Prostate gland (tissue), 2 donors: Measurements from ENCODE around the gene SNX32. TPM values are rescaled to one million over a fixed set of nuclear protein-coding genes. Genes with fewer than 3 reads are reported as not detected.
A peak's percentile ranks its signal among the peaks of the same experiment; 100 is the strongest.

Source experiments
- DNase-seq: peaks from one replicate; pipeline ENCODE4 v3.0.0-alpha.2; 2019; ENCODE audit warnings: low spot score
- H3K27ac ChIP-seq, 2 donors: fragments of 200-600 bp; sonication (generic); 2 replicates each; pipeline ENCODE4 v1.5.1; 2017 to 2019
- H3K27me3 ChIP-seq: fragments of 200-600 bp; sonication (generic); replicated peaks from 2 replicates; pipeline ENCODE4 v1.5.1; 2019; ENCODE audit not compliant: insufficient read depth
- H3K36me3 ChIP-seq, 2 donors: fragments of 200-600 bp; sonication (generic); 1 replicate in 1 of 2; 2 replicates in 1 of 2; pipeline versions ENCODE4 v1.5.1 to v1.8.1; 2017 to 2019
- H3K4me1 ChIP-seq: fragments of 200-600 bp; sonication (generic); replicated peaks from 2 replicates; pipeline ENCODE4 v1.5.1; 2019
- H3K4me3 ChIP-seq, 2 donors: fragments of 200-600 bp; sonication (generic); 2 replicates each; pipeline ENCODE4 v1.5.1; 2017 to 2019
- H3K9me3 ChIP-seq: fragments of 200-600 bp; sonication (generic); 2 replicates; pipeline ENCODE4 v1.5.1; 2017
- POLR2A ChIP-seq: fragments of 450-650 bp; IDR thresholded peaks from one replicate; pipeline ENCODE4 v1.6.1; 2016; ENCODE audit warnings: antibody characterized with exemption, mild to moderate bottlenecking
- POLR2AphosphoS5 ChIP-seq: sonication (generic); formaldehyde crosslinking; IDR thresholded peaks from one replicate; pipeline ENCODE4 v1.6.1; 2017; ENCODE audit warnings: antibody characterized with exemption
- WGBS: methylation state at CpG from one replicate; pipeline ENCODE4 v1.1.5; 2018; 5-methylcytosine and 5-hydroxymethylcytosine counted together
- intact Hi-C: fragments of 100-400 bp; cut with DNase I; formaldehyde crosslinking; loops from one replicate; pipeline ENCODE4 v1.14.2; 2022
- total RNA-seq, 2 donors: library from RNA; depleted of rRNA; stranded (reverse); fragments of >200 nt; gene quantifications; one replicate each; pipeline ENCODE4 v1.1.0, GENCODE V29; 2016
- TF ChIP-seq, protein P1 (sequence below), 4 experiments: fragments of 200-600 bp in 2 of 4; fragments of 450-650 bp in 2 of 4; sonication (generic) in 2 of 4; IDR thresholded peaks; 1 replicate in 3 of 4; 2 replicates in 1 of 4; pipeline ENCODE4 v1.5.1; 2016 to 2019; ENCODE audit warnings: antibody characterized with exemption in 4 of 4, mild to moderate bottlenecking in 2 of 4, moderate library complexity in 2 of 4

SNX32 gene
- total RNA-seq, 2 donors from 2014 or later: 0.91 TPM; not detected in 1

DNA sequence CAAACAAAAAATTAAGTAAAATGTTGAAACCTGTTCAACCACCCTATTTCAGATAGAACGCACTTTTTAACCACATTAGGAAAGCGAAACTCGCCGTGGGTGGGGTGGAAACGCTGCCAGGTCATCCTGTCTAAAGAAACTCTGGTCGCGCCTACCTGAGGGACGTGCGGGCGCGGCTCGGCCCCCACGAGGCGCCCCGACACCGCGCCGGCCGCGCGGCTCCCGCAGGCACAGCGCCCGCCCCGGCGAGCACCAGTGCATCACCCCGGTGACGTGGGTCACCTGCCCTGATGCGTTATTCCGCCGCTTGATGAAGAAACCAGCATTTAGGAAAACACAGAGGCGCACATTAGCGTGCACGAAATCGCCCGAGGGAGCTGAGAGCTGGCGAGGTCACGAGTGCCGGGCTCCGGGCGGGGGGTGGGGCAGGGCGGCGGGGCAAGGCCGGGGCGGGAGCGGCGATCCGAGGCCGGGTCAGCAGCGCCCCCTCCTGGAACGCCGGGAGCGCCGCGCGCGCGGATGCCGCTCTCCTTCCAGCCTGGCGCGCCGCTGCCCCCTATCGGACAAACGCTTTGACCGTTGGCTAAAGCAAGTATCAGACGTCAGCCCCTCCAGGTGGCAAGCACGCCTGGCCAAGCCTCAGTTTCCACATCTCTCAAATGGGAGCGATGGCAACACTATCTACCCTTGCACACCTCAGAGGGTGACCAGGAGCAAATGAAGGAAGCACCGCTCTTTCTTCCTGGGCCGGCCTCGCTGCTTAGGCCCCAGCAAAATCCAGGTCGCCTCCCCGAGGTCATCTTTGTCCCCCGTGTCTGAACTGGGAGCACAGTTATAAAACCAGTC, 15.7 kb upstream of the SNX32 start:
- intact Hi-C loops: loop anchor here (2.0 to 5.0 kb wide), 3 partner anchors 37 to 181 kb away; partner anchors contain the start of genes AP5B1, KAT5 and SIPA1
- 7% methylated on average over 67 of the region's 74 CpGs for WGBS
- Histone ChIP-seq H3K27ac (peak overlapping the region; percentile 52 to 76), H3K27me3 (no peaks in the 10 kb centered on the region), H3K4me1 (no peaks in the 10 kb centered on the region), H3K9me3 (no peaks in the 10 kb centered on the region), H3K36me3 (no peaks in the 10 kb centered on the region), H3K4me3 (peak overlapping the region; percentile 51 to 56)
- TF ChIP-seq POLR2A (peak; percentile 18), POLR2AphosphoS5 (peak; percentile 62)
- TF ChIP-seq, protein P1, sequence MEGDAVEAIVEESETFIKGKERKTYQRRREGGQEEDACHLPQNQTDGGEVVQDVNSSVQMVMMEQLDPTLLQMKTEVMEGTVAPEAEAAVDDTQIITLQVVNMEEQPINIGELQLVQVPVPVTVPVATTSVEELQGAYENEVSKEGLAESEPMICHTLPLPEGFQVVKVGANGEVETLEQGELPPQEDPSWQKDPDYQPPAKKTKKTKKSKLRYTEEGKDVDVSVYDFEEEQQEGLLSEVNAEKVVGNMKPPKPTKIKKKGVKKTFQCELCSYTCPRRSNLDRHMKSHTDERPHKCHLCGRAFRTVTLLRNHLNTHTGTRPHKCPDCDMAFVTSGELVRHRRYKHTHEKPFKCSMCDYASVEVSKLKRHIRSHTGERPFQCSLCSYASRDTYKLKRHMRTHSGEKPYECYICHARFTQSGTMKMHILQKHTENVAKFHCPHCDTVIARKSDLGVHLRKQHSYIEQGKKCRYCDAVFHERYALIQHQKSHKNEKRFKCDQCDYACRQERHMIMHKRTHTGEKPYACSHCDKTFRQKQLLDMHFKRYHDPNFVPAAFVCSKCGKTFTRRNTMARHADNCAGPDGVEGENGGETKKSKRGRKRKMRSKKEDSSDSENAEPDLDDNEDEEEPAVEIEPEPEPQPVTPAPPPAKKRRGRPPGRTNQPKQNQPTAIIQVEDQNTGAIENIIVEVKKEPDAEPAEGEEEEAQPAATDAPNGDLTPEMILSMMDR (IDR thresholded peaks at IDR 0.05): peak; percentile 99 to 100 (median 100)
- DNase-seq: peak; percentile 91

DNA sequence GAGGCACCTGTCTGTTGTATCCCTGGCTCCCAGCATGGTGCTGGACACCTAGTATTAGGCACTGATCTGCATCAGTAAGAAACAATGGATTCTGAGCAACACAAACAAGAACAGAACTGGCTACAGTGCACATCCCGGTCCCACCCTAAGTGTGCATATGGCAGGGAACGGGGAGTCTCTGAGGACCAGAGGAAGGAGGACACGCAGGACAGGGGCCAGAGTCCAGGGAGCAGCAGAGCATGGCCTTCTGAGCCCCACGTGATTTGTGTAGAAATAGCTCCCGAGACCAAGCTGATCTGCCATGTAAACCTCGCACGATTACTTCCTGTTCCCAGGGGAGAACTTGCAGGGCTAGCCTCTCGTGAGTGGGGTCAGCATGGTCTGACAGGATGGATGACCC, 12.7 kb upstream of the SNX32 start:
- WGBS: 71% methylated on average over 8 of the region's 8 CpGs
- H3K4me3 ChIP-seq: no peak overlapping the region
- H3K27ac ChIP-seq: no peak overlapping the region
- intact Hi-C loops: no loop called here
- H3K36me3 ChIP-seq: no peaks in the 10 kb centered on the region
- H3K27me3 ChIP-seq: no peaks in the 10 kb centered on the region
- DNase-seq: no peak
- TF ChIP-seq, protein P1 (IDR thresholded peaks at IDR 0.05): no peak
- TF ChIP-seq POLR2A: no peak
- TF ChIP-seq POLR2AphosphoS5: no peak
- H3K4me1 ChIP-seq: no peaks in the 10 kb centered on the region
- H3K9me3 ChIP-seq: no peaks in the 10 kb centered on the region

DNA sequence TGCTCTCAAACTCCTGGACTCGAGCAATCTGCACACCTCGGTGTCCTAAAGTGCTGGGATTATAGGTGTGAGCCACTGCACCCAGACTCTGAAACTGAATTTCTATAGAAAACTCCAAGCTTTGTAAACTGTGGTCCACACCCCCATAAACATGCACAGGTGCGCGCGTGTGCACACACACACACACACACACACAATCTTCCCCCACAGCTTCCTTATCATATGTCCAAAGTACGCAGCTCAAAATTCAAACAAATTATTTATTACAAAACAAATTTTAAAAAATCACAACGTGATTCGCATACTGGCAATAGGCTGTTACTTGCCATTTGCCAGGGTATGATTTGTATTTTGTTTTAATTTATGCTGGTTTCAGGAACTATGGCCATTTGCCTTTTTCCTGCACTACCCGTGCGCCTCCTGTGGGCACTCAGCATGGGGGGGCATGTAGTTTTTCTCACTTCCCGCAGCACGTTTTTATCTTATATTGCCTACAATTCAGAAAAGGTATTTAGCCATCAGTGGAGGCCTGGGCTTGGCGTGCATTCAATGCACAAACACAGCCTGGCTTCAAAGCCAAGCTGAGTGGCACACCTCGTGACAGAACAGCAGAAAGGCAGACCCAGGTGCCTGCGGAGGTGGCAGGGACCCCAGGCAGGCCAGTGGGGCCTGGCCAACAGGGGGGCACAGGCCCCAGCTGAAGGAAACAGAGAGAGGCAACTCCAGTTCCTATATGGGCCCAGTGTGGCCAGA, 10.8 kb upstream of the SNX32 start:
- no peak for TF ChIP-seq POLR2A
- TF ChIP-seq POLR2AphosphoS5: peak; percentile 55
- TF ChIP-seq, protein P1 (IDR thresholded peaks at IDR 0.05): no peak
- no peaks in the 10 kb centered on the region for H3K36me3 ChIP-seq
- intact Hi-C loops: no loop called here
- H3K27ac ChIP-seq: peak overlapping the region in 1 of 2 donors; percentile 18
- no peaks in the 10 kb centered on the region for H3K4me1 ChIP-seq
- H3K4me3 ChIP-seq: no peak overlapping the region
- 60% methylated on average over 15 of the region's 15 CpGs for WGBS
- H3K9me3 ChIP-seq: no peaks in the 10 kb centered on the region
- no peaks in the 10 kb centered on the region for H3K27me3 ChIP-seq
- peak; percentile 35 for DNase-seq

DNA sequence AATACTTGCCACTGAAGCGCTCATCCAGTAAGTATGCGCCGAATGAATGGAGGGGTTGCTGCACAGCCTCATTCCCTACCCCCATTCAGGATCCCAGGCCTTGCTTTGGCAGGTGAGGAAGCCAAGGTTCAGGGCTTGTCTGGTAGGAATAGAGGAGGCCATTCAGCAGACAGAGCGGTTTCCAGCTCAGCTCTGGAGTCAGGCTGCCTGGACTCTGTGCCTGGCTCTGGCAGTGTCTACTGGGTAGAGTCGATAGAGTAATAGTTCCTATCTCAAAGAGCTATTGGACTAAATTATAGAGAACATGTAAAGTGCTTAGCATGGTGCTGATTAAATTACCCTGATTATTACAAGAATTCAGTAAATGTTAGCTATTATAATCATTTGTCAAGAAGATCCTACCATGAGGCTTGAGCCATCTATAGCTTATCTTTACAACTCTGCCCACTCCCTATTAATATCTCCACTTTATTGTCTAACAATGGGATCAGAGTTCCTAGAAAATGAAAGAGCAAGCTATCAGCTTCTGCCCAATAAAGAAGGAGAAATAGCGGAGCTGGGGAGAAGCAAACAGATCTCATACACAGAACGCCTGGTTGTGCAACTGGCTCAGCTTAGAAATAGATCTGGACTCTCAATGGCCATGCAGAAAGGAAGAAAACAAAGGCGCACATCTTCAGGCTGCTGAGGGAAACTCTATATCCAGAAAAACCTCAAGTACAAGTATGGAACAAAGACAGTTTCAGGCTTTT, 6.6 kb upstream of the SNX32 start:
- H3K9me3 ChIP-seq: no peaks in the 10 kb centered on the region
- 79% methylated on average over 8 of the region's 8 CpGs for WGBS
- TF ChIP-seq POLR2A (no peak), POLR2AphosphoS5 (no peak)
- TF ChIP-seq, protein P1 (IDR thresholded peaks at IDR 0.05): no peak
- no peak overlapping the region for H3K4me3 ChIP-seq
- H3K4me1 ChIP-seq: no peaks in the 10 kb centered on the region
- no peak overlapping the region for H3K27ac ChIP-seq
- intact Hi-C loops: no loop called here
- H3K27me3 ChIP-seq: no peaks in the 10 kb centered on the region
- no peaks in the 10 kb centered on the region for H3K36me3 ChIP-seq
- DNase-seq: no peak
